Sigmoid colon (tissue), 7 donors: Measurements from ENCODE around the gene OR2L8. TPM values are rescaled to one million over a fixed set of nuclear protein-coding genes. Genes with fewer than 3 reads are reported as not detected.

Source experiments
- DNase-seq: peaks from one replicate; pipeline ENCODE4 v3.0.0-alpha.2; 2019
- H3K27ac ChIP-seq, 4 donors: fragments of 200-600 bp; sonication (generic); one replicate each; pipeline ENCODE4 v1.5.1; 2016 to 2019; ENCODE audit warnings: mild to moderate bottlenecking in 1 of 4
- H3K27me3 ChIP-seq, 3 donors: fragments of 200-600 bp; sonication (generic); one replicate each; pipeline ENCODE4 v1.5.1; 2019; ENCODE audit warnings: mild to moderate bottlenecking in 1 of 3
- H3K36me3 ChIP-seq, 4 donors: fragments of 200-600 bp; sonication (generic); one replicate each; pipeline ENCODE4 v1.5.1; 2016 to 2019
- H3K4me1 ChIP-seq, 4 donors: fragments of 200-600 bp; sonication (generic); one replicate each; pipeline ENCODE4 v1.5.1; 2017 to 2019
- H3K4me3 ChIP-seq, 4 donors: fragments of 200-600 bp; sonication (generic); one replicate each; pipeline ENCODE4 v1.5.1; 2017 to 2019; ENCODE audit warnings: mild to moderate bottlenecking in 2 of 4, moderate library complexity in 1 of 4
- H3K9me3 ChIP-seq, 4 donors: fragments of 200-600 bp in 3 of 4; sonication (generic) in 3 of 4; one replicate each; pipeline versions ENCODE4 v1.5.1 to v1.6.1; 2013 to 2019
- EP300 ChIP-seq, 4 donors: sonication (generic); formaldehyde crosslinking; IDR thresholded peaks; one replicate each; pipeline ENCODE4 v1.6.1; 2017; ENCODE audit warnings: antibody characterized with exemption in 4 of 4
- POLR2A ChIP-seq, 2 donors: fragments of 450-650 bp; IDR thresholded peaks; one replicate each; pipeline ENCODE4 v1.6.1; 2016; ENCODE audit warnings: antibody characterized with exemption in 2 of 2, mild to moderate bottlenecking in 2 of 2, moderate library complexity in 2 of 2
- POLR2AphosphoS5 ChIP-seq, 4 donors: sonication (generic); formaldehyde crosslinking; IDR thresholded peaks; one replicate each; pipeline ENCODE4 v1.6.1; 2017; ENCODE audit warnings: antibody characterized with exemption in 4 of 4
- WGBS, 2 donors: extraction: QIAGEN DNeasy Blood & Tissue Kit; methylation state at CpG; one replicate each; pipeline ENCODE4 v1.1.7; 2013; 5-methylcytosine and 5-hydroxymethylcytosine counted together
- intact Hi-C: fragments of 100-400 bp; cut with DNase I; formaldehyde crosslinking; loops from one replicate; pipeline ENCODE4 v1.15.1; 2023
- polyA plus RNA-seq, 3 donors: library from polyadenylated mRNA; stranded (reverse); fragments of 200-250 nt; gene quantifications; one replicate each; pipeline ENCODE4 v1.2.3, GENCODE V29; 2013
- small RNA-seq, 3 donors: library from RNA; depleted of rRNA; stranded (forward); fragments of <200 nt; gene quantifications; one replicate each; pipeline ENCODE3, GENCODE V24; 2016
- total RNA-seq, 4 donors: library from RNA; depleted of rRNA; stranded (reverse); fragments of >200 nt; gene quantifications; one replicate each; pipeline ENCODE4 v1.1.0, GENCODE V29; 2016
- TF ChIP-seq, protein P1 (sequence below), 4 experiments: fragments of 450-650 bp in 3 of 4; fragments of 200-600 bp in 1 of 4; IDR thresholded peaks; one replicate each; pipeline ENCODE4 v1.5.1; 2016 to 2019; ENCODE audit warnings: antibody characterized with exemption in 4 of 4, mild to moderate bottlenecking in 3 of 4, moderate library complexity in 2 of 4
- donor health status: healthy with polysubstance abuse.
- donor health status: Bipolar disorder and iron deficiency.
- donor health status: healthy.

The OR2L8 gene
- total and polyA plus RNA-seq, 7 donors = not detected

DNA sequence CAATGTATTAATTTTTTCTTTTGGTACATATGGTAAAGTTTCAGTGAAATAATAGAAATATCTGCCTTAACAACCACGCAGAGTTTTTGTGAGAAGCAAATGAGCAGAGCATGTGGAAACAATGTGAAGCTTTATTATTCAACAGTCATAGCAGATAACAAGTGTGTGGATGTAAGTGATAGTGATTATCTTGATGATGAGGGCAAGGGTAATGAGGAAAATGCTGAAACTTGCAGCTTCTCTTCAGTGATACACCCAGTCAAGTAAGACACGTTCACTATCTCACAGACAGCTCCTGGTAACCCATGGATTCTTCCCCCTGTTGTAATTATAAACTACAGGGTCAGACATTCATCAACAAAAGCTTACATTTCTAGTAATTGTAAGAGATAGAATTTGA, 50.2 kb downstream of the OR2L8 start:
- H3K36me3 ChIP-seq = no peaks in the 10 kb centered on the region
- no peaks in the 10 kb centered on the region for H3K4me1 ChIP-seq
- intact Hi-C loops = no loop called here
- TF ChIP-seq EP300 (IDR thresholded peaks at IDR 0.05) (no peak), POLR2AphosphoS5 (IDR thresholded peaks at IDR 0.05) (no peak), POLR2A (IDR thresholded peaks at IDR 0.05) (no peak)
- TF ChIP-seq, protein P1, sequence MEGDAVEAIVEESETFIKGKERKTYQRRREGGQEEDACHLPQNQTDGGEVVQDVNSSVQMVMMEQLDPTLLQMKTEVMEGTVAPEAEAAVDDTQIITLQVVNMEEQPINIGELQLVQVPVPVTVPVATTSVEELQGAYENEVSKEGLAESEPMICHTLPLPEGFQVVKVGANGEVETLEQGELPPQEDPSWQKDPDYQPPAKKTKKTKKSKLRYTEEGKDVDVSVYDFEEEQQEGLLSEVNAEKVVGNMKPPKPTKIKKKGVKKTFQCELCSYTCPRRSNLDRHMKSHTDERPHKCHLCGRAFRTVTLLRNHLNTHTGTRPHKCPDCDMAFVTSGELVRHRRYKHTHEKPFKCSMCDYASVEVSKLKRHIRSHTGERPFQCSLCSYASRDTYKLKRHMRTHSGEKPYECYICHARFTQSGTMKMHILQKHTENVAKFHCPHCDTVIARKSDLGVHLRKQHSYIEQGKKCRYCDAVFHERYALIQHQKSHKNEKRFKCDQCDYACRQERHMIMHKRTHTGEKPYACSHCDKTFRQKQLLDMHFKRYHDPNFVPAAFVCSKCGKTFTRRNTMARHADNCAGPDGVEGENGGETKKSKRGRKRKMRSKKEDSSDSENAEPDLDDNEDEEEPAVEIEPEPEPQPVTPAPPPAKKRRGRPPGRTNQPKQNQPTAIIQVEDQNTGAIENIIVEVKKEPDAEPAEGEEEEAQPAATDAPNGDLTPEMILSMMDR (IDR thresholded peaks at IDR 0.05) = no peak
- H3K9me3 ChIP-seq = no peaks in the 10 kb centered on the region
- no peak for DNase-seq
- no peak overlapping the region for H3K4me3 ChIP-seq
- H3K27me3 ChIP-seq = no peaks in the 10 kb centered on the region
- no peak overlapping the region for H3K27ac ChIP-seq
- WGBS, 2 donors = 30 to 66% methylated on average over 2 of the region's 2 CpGs

Small RNAs within 50 kb of the gene (small RNA-seq; reads per million reads assigned to genes)
- gene RF00019 = 0 reads per million in 3 donors

Other genes with a start within 250 kb of the OR2L8 start
- gene OR6F1, start 232.2 kb upstream of the OR2L8 start, total RNA-seq = not detected
- gene OR6F1, start 232.2 kb upstream of the OR2L8 start, polyA plus RNA-seq = not detected
- gene OR14K1, start 210.2 kb upstream of the OR2L8 start, total RNA-seq = under 1 TPM in 1 of 4 donors, not detected in 3; 0.99 TPM
- not detected for gene OR14K1, start 210.2 kb upstream of the OR2L8 start, polyA plus RNA-seq
- gene OR14A2, start 200.7 kb upstream of the OR2L8 start, total RNA-seq = not detected
- gene OR14A2, start 200.7 kb upstream of the OR2L8 start, polyA plus RNA-seq = not detected
- gene OR1C1, start 188.3 kb upstream of the OR2L8 start, total RNA-seq = not detected
- not detected for gene OR1C1, start 188.3 kb upstream of the OR2L8 start, polyA plus RNA-seq
- gene OR14A16, start 124.7 kb upstream of the OR2L8 start, total RNA-seq = not detected
- gene OR14A16, start 124.7 kb upstream of the OR2L8 start, polyA plus RNA-seq = not detected
- not detected for gene OR11L1, start 107.0 kb upstream of the OR2L8 start, total RNA-seq
- not detected for gene OR11L1, start 107.0 kb upstream of the OR2L8 start, polyA plus RNA-seq
- 1 to 10 TPM in 2 of 4 donors, under 1 TPM in 2; 0.41 to 2.1 (median 0.99) TPM for gene TRIM58, start 91.7 kb upstream of the OR2L8 start, total RNA-seq
- 1 to 10 TPM in 1 of 3 donors, under 1 TPM in 2; 0.60 to 1.6 (median 0.87) TPM for gene TRIM58, start 91.7 kb upstream of the OR2L8 start, polyA plus RNA-seq
- 1 to 10 TPM in 1 of 4 donors, under 1 TPM in 2, not detected in 1; 0.36 to 3.0 (median 0.99) TPM for gene OR2W3, start 53.3 kb upstream of the OR2L8 start, total RNA-seq
- gene OR2W3, start 53.3 kb upstream of the OR2L8 start, polyA plus RNA-seq = under 1 TPM in 1 of 3 donors, not detected in 2; 0.44 TPM
- gene OR2T8, start 28.6 kb upstream of the OR2L8 start, total RNA-seq = not detected
- not detected for gene OR2T8, start 28.6 kb upstream of the OR2L8 start, polyA plus RNA-seq
- gene OR2AJ1, start 24.0 kb upstream of the OR2L8 start, total RNA-seq = not detected
- gene OR2AJ1, start 24.0 kb upstream of the OR2L8 start, polyA plus RNA-seq = not detected
- under 1 TPM in 1 of 4 donors, not detected in 3; 0.55 TPM for gene OR2AK2, start 16.4 kb downstream of the OR2L8 start, total RNA-seq
- under 1 TPM in 1 of 3 donors, not detected in 2; 0.07 TPM for gene OR2AK2, start 16.4 kb downstream of the OR2L8 start, polyA plus RNA-seq
- gene OR2L5, start 64.8 kb downstream of the OR2L8 start, total RNA-seq = not detected
- under 1 TPM in 1 of 3 donors, not detected in 2; 0.03 TPM for gene OR2L5, start 64.8 kb downstream of the OR2L8 start, polyA plus RNA-seq
- under 1 TPM in 2 of 4 donors, not detected in 2; under 0.01 to 0.81 TPM for gene OR2L2, start 81.2 kb downstream of the OR2L8 start, total RNA-seq
- gene OR2L2, start 81.2 kb downstream of the OR2L8 start, polyA plus RNA-seq = under 1 TPM in 1 of 3 donors, not detected in 2; 0.06 TPM
- gene OR2L3, start 98.0 kb downstream of the OR2L8 start, total RNA-seq = under 1 TPM in 1 of 4 donors, not detected in 3; 0.27 TPM
- gene OR2L3, start 98.0 kb downstream of the OR2L8 start, polyA plus RNA-seq = under 1 TPM in 1 of 3 donors, not detected in 2; 0.01 TPM
- not detected for gene OR2L13, start 146.3 kb downstream of the OR2L8 start, total RNA-seq
- gene OR2L13, start 146.3 kb downstream of the OR2L8 start, polyA plus RNA-seq = under 1 TPM in 1 of 3 donors, not detected in 2; 0.15 TPM
- not detected for gene OR2M5, start 196.3 kb downstream of the OR2L8 start, total RNA-seq
- gene OR2M5, start 196.3 kb downstream of the OR2L8 start, polyA plus RNA-seq = not detected
- gene OR2M2, start 226.0 kb downstream of the OR2L8 start, total RNA-seq = under 1 TPM in 1 of 4 donors, not detected in 3; 0.36 TPM
- gene OR2M2, start 226.0 kb downstream of the OR2L8 start, polyA plus RNA-seq = not detected
- not detected for gene OR2M3, start 248.4 kb downstream of the OR2L8 start, total RNA-seq
- gene OR2M3, start 248.4 kb downstream of the OR2L8 start, polyA plus RNA-seq = not detected